ENCODE data around the gene SDSL. TPM values are rescaled to one million over a fixed set of nuclear protein-coding genes. Genes with fewer than 3 reads are reported as not detected.

SDSL gene
- total and polyA plus RNA-seq, 4 donors, result 3.0 to 25.8 (median 13.0) TPM

GRCh38 chr12:113405694-113406093 lies 16.5 kb upstream of the SDSL start:
- peak in 1 of 3 donors; percentile 12 for DNase-seq
- H3K27ac ChIP-seq (ENCODE audit: low read depth in 1 of 2, low read length in 1 of 2), result no peak overlapping the region
- no peaks in the 10 kb centered on the region for H3K9me3 ChIP-seq (ENCODE audit: control insufficient read depth in 4 of 4, insufficient read depth in 3 of 4, low read length in 3 of 4)
- 63 to 76% methylated on average over 3 of the region's 3 CpGs for WGBS, 2 donors
- no peak for TF ChIP-seq CTCF (IDR thresholded peaks at IDR 0.05; ENCODE audit: control extremely low read depth, extremely low read depth)
- peaks cover 0 to 7% (median 2%) of the 10 kb centered on the region in 3 donors for H3K27me3 ChIP-seq (ENCODE audit: control insufficient read depth in 3 of 3, insufficient read depth in 3 of 3, low read length in 2 of 3)
- no peaks in the 10 kb centered on the region for H3K4me1 ChIP-seq (ENCODE audit: control insufficient read depth in 5 of 5, insufficient read depth in 5 of 5, low read length in 5 of 5)
- no peak overlapping the region for H3K9ac ChIP-seq (ENCODE audit: insufficient read depth in 1 of 2, low read length in 2 of 2)
- H3K4me3 ChIP-seq, result no peak overlapping the region
- no peaks in the 10 kb centered on the region for H3K36me3 ChIP-seq (ENCODE audit: control insufficient read depth in 4 of 4, insufficient read depth in 4 of 4, low read length in 4 of 4)
- no peak for ATAC-seq (ENCODE audit: insufficient read depth, low FRiP score)

DNA sequence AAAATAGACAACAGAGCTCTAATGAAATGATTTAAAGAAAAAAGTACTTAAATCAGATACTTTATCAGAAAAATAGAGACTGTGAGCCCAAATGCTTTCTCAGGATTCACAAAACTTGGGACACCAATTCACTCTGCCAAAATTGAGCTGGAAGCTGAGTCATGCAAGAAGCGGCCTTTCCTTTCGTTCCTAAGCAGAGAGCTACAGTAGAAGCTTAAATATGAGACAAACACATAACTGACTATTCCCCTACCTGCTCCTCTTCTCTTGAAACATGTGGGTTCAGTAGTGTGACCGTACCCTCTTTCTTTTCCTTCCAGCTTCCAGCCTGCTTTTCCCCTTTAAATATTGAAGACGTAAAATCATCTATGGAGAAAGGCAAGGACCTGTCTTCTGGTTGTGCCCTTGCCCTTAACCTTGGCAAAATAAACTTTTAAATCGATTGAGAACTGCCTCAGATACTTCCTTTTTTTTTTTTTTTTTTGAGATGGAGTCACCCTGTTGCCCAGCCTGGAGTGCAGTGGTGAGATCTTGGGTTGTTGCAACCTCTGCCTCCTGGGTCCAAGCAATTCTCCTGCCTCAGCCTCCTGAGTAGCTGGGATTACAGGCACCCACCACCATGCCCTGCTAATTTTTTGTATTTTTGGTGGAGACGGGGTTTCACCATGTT lies 14.1 kb upstream of the SDSL start:
- peaks cover 0 to 7% (median 2%) of the 10 kb centered on the region in 3 donors for H3K27me3 ChIP-seq (ENCODE audit: control insufficient read depth in 3 of 3, insufficient read depth in 3 of 3, low read length in 2 of 3)
- no peak overlapping the region for H3K9ac ChIP-seq (ENCODE audit: insufficient read depth in 1 of 2, low read length in 2 of 2)
- WGBS, 2 donors, result 48 to 64% methylated on average over 6 of the region's 6 CpGs
- H3K9me3 ChIP-seq (ENCODE audit: control insufficient read depth in 4 of 4, insufficient read depth in 3 of 4, low read length in 3 of 4), result no peaks in the 10 kb centered on the region
- no peak overlapping the region for H3K27ac ChIP-seq (ENCODE audit: low read depth in 1 of 2, low read length in 1 of 2)
- no peak for ATAC-seq (ENCODE audit: insufficient read depth, low FRiP score)
- peak in 1 of 3 donors; percentile 18 for DNase-seq
- TF ChIP-seq CTCF (IDR thresholded peaks at IDR 0.05; ENCODE audit: control extremely low read depth, extremely low read depth), result no peak
- no peaks in the 10 kb centered on the region for H3K36me3 ChIP-seq (ENCODE audit: control insufficient read depth in 4 of 4, insufficient read depth in 4 of 4, low read length in 4 of 4)
- no peak overlapping the region for H3K4me3 ChIP-seq
- no peaks in the 10 kb centered on the region for H3K4me1 ChIP-seq (ENCODE audit: control insufficient read depth in 5 of 5, insufficient read depth in 5 of 5, low read length in 5 of 5)

DNA sequence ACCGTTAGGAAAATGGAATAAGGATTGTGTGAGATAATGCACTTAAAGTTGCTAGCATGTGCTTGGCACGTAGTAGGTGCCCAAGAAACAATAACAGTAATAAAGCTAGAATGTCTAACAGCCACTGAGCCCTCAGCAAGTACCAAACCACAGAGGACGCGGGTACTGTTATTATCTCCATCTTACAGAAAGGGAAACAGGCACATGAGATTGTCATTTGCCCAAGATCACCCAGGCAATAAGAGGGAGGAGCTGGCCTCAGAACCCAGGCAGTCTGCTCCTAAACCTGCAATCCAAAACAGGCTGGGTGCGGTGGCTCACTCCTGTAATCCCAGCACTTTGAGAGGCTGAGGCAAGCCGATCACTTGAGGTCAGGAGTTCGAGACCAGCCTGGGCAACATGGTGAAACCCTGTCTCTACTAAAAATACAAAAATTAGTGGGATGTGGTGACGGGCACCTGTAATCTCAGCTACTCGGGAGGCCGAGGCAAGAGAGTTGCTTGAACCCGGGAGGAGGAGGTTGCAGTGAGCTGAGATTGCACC lies 13.4 kb upstream of the SDSL start:
- H3K9me3 ChIP-seq (ENCODE audit: control insufficient read depth in 4 of 4, insufficient read depth in 3 of 4, low read length in 3 of 4), result no peaks in the 10 kb centered on the region
- DNase-seq, result no peak
- H3K36me3 ChIP-seq (ENCODE audit: control insufficient read depth in 4 of 4, insufficient read depth in 4 of 4, low read length in 4 of 4), result no peaks in the 10 kb centered on the region
- ATAC-seq (ENCODE audit: insufficient read depth, low FRiP score), result no peak
- H3K4me3 ChIP-seq, result no peak overlapping the region
- WGBS, 2 donors, result 81% methylated on average over 11 of the region's 11 CpGs
- H3K9ac ChIP-seq (ENCODE audit: insufficient read depth in 1 of 2, low read length in 2 of 2), result no peak overlapping the region
- no peaks in the 10 kb centered on the region for H3K4me1 ChIP-seq (ENCODE audit: control insufficient read depth in 5 of 5, insufficient read depth in 5 of 5, low read length in 5 of 5)
- no peak overlapping the region for H3K27ac ChIP-seq (ENCODE audit: low read depth in 1 of 2, low read length in 1 of 2)
- peaks cover 0 to 7% (median 2%) of the 10 kb centered on the region in 3 donors for H3K27me3 ChIP-seq (ENCODE audit: control insufficient read depth in 3 of 3, insufficient read depth in 3 of 3, low read length in 2 of 3)
- no peak for TF ChIP-seq CTCF (IDR thresholded peaks at IDR 0.05; ENCODE audit: control extremely low read depth, extremely low read depth)
